NB4 (cell line): Measurements from ENCODE around the gene LPP.

Experiments
- DNase-seq: peaks from one replicate; pipeline ENCODE4 v3.0.0; 2010; ENCODE audit warnings: low read depth
- H3K4me3 ChIP-seq: one replicate; pipeline ENCODE4 v1.5.1; 2011; ENCODE audit warnings: mild to moderate bottlenecking, low read depth, low read length, moderate library complexity
- CTCF ChIP-seq: IDR thresholded peaks from one replicate; pipeline ENCODE4 v1.5.1; 2012; ENCODE audit warnings: low read depth, low read length
- MAX ChIP-seq: IDR thresholded peaks from 2 replicates; pipeline ENCODE4 v1.6.1; 2011; ENCODE audit warnings: low read depth, low read length
- MYC ChIP-seq: IDR thresholded peaks from 2 replicates; pipeline ENCODE4 v1.6.1; 2011; ENCODE audit warnings: low read depth, low read length
- POLR2A ChIP-seq: IDR thresholded peaks from 2 replicates; pipeline ENCODE4 v1.6.1; 2011; ENCODE audit warnings: mild to moderate bottlenecking; ENCODE audit not compliant: insufficient read length; ENCODE audit errors: extremely low read depth

The LPP gene

GRCh38 chr3:188530226-188530625 is 376.3 kb downstream of the LPP start:
- no peak overlapping the region for H3K4me3 ChIP-seq
- TF ChIP-seq POLR2A = no peak
- TF ChIP-seq MAX = no peak
- TF ChIP-seq MYC = no peak
- TF ChIP-seq CTCF = no peak
- DNase-seq = no peak

- no peak for DNase-seq
- TF ChIP-seq CTCF = no peak
- TF ChIP-seq MAX = no peak
- TF ChIP-seq MYC = no peak
- no peak for TF ChIP-seq POLR2A
- no peak overlapping the region for H3K4me3 ChIP-seq
Observed at GRCh38 chr3:188531210-188531609, 377.3 kb downstream of the LPP start.

GRCh38 chr3:188533172-188533571 is 379.2 kb downstream of the LPP start:
- no peak overlapping the region for H3K4me3 ChIP-seq
- no peak for TF ChIP-seq CTCF
- TF ChIP-seq POLR2A = no peak
- TF ChIP-seq MYC = no peak
- no peak for TF ChIP-seq MAX
- DNase-seq = no peak

- no peak overlapping the region for H3K4me3 ChIP-seq
- TF ChIP-seq POLR2A (no peak), MAX (no peak), MYC (no peak), CTCF (no peak)
- no peak for DNase-seq
Observed at GRCh38 chr3:188533612-188534357, 379.8 kb downstream of the LPP start.

- no peak for TF ChIP-seq CTCF
- no peak for TF ChIP-seq MAX
- TF ChIP-seq POLR2A = no peak
- no peak for TF ChIP-seq MYC
- H3K4me3 ChIP-seq = no peak overlapping the region
- DNase-seq = no peak
Observed at GRCh38 chr3:188534633-188535032, 380.7 kb downstream of the LPP start.
